GM18507 (cell line): ENCODE results near the gene DTD2.

Source experiments
- DNase-seq: peaks from one replicate; pipeline ENCODE4 v3.0.0; 2011; ENCODE audit warnings: low read depth; ENCODE audit not compliant: insufficient read length; ENCODE audit errors: extremely low spot score
- FAIRE-seq: peaks from 2 replicates; lab custom pipeline; 2011; peaks lifted over from hg19 to GRCh38; lab: Jason Lieb, UNC

DTD2 gene

DNA sequence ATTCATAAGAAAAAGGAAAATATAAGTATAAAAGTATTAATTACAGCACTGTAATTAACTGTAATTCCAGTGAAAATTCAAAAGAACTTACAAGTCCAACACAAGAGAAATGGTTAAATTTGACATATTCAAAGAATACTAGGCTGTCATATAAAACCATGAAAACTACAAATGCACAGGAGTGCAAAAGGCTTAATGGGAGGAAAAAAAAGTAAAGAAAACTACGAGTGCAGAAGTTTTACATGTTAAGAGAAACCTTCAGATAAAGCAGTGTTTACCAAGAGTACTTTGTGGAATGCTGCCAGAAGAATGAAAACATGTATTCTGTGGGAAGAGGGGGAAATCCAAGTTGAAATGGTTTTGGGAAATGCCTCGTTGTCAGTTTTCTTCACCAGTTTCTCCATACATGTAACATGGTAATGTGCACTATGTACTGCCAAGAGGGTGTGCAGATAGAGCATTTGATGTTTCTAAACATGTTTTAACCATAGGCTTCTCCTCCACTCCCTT, 46.0 kb downstream of the DTD2 start:
- FAIRE-seq (no peak), DNase-seq (no peak)

DNA sequence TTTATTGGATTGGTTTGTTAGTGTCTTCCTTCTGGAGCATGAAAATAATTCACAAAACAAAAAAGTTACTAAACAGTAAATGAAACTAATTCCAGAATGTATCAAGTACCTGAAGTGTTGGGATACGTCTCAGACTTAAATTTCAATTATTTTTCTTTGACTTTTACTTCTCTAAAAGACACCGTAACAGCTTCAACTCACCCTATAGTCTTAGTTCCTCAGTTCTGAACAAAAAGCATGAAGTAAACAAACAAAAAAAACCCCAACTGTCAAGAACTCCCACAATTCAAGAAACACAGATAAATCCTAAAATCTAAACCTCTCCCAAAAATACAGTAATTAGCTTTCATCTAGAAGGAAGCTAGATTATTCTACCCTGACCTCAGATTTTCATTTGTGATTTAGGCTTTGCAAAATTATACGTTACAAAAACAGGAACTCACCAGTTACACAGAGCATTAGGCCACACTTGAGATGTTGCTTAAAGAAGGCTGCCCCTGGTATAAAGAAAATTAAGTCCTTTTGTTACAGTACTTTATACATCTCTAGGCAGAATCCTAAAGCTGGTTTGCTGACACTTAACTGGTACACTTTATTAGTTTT, 47.2 kb downstream of the DTD2 start:
- peak; percentile 56 for FAIRE-seq
- DNase-seq: no peak

DNA sequence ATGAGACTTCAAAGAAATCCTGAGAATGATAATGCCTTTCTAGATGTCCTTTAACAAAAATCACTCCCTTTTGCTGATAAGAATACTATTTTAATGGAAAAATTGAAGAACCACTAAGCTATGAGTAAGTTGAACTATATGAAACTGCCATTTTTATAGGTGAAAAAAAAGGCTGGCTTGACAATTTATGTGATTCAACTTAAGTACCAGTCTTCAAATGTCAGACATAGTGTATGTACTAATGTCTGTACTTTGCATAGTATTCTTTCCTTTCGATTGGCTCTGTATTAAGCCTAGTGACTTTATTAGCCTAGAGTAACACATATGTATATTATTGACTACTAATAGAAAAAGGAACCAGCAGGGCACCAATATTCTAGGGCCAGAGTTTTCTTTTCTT, 48.9 kb downstream of the DTD2 start:
- DNase-seq (no peak), FAIRE-seq (no peak)

DNA sequence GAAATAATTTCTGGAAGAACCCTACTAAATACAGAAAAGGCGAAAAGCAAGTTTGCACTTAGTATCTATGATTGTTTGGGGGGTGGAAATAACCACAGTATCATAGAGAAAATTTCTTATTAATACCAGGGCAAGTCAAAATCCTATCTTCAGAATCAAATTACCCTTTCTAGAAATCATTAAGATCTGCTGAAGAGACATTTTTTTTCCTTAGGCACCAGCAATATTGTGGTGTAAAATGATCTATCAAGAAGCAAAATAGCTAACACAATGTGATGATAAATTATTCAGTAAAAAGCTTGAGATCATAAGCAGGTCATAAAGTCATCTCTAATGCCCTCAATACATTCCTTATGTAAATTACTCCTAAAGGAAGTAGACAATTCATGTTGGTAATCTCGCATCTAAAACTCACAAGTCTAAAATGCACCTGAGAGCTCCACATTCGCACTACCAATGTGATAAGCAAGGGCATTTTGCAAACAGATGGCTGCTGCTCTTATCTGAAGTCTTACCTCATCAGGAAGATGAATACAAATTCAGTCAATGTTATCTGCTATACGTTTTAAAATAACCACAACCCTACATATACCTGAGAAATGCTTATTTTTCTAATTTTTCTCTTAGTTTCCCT, 51.6 kb downstream of the DTD2 start:
- DNase-seq: no peak
- FAIRE-seq: no peak

DNA sequence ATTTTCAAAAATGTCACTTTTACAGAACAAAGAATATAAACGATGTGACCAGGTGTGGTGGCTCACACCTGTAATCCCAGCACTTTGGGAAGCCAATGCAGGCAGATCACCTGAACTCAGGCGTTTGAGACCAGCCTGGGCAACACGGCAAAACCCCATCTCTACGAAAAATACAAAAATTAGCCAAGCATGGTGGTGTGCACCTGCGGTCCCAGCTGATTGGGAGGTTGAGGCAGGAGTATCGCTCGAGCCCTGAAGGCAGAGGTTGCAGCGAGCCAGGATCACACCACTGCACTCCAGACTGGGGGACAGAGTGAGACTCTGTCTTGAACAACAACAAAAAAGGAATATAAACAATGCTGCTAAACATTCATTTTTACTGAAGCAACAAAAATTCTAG, 52.2 kb downstream of the DTD2 start:
- FAIRE-seq: no peak

DNA sequence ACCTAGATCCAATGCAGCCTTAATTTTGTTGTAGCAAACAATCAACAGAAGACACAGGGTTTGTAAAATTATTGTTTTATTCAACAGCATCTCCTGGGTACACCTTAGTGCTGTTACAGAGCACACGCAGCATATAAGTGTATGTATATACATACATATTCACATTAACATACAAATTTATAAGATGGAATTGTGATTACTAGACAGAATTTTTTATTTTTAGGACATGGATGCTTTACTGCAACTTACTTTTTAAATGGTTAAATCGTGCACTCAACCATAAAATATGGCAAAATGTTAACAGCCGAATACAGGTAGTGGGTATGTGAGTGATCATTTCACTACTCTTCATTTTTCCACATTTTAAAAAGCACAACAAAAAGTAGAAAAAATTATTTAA, 53.6 kb downstream of the DTD2 start:
- DNase-seq (no peak), FAIRE-seq (peak; percentile 5)

More for the DNA sequence above, 52.2 kb downstream of the DTD2 start:
- no peak for DNase-seq

DNA sequence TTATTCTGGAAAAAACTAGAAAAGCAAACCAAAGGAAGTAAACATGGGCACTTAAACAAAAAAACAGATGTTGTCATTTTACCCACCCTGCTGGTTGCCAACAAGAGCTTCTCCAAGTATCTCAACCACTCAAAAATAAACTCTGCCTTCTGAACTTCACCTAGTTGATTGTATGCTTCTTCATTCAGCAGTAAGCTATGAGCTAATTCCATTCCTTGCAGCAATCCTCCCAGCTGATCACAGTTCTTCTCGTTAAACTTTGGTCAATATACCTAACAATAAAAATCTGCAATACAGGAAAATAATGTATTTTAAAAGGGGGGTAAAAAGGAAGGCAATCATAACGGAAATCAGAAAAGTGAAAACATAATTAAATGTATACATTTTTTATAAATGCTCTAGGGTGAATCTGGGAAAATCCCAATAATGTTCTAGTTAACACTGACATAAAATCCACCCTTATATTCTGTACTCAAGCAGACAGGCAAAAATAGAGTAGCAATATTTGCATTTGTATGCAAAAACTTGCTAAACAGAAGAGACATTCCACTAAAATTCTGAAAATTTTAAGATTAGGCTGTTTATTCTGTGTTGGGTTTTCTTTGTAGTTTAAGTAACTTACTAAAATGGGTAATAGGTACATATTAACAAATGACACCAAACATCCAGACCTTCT, 54.4 kb downstream of the DTD2 start:
- FAIRE-seq: no peak

DNA sequence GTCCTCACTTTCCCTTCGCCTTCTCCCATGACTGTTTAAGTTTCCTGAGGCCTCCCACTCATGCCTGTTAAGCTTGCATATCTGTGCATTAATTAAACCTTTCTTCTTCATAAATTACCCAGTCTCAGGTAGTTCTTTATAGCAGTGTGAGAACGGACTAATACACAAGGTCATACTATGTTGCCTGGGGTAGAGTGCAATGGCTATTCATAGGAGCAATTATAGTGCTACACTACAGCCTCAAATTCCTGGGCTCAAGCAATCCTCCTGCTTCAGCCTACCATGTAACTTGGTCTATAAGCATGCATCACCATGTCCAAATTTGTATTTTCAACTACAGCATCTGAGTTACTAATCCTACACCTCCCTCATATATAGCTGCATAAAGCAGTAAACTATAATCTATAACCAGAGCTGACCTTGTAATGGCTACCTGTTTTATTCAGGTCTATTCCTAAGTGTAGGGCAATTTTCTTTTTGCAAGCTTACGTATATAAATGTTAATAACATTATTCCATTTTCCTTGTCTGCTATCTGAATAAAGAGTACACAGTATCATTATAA, 55.9 kb downstream of the DTD2 start:
- DNase-seq (no peak), FAIRE-seq (no peak)

More for the DNA sequence above, 54.4 kb downstream of the DTD2 start:
- DNase-seq: no peak

DNA sequence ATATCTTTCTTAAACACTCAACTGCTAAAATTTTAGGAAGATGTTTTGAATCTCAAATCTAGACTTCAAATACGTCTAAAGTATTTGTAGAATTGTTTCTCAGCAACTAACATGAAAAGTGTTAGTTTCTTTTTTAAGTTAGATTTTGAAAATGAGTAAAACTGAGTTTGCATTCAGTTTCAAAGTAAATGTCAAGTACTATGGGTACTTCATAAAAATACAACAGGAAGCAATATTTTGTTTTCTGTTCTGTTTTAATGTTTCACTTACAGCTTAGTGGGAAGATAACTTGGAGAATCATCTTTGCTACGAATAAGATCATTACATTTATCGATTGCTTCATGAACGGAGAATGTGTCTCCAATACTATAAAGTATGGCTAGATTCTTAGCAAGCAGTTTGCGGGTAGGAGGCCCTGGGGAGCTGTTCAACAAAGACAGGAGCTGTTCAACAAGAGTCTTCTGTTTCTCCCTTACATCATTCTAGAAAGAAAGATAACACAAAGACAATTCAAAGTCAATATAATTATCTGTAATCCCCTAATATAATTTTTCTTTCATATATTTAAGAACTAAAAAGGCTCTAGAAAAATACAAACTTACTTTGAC, 57.2 kb downstream of the DTD2 start:
- DNase-seq (no peak), FAIRE-seq (peak; percentile 64)
